Testis (tissue), 2 donors: ENCODE results near the gene TMEM123.

Source experiments
- POLR2A ChIP-seq: fragments of 450-650 bp; IDR thresholded peaks from one replicate; pipeline ENCODE4 v1.6.1; 2017; ENCODE audit warnings: antibody characterized with exemption, mild to moderate bottlenecking, moderate library complexity
- TF ChIP-seq, protein P1 (sequence below), 3 experiments: fragments of 450-650 bp in 2 of 3; fragments of 200-600 bp in 1 of 3; sonication (generic) in 1 of 3; IDR thresholded peaks; one replicate each; pipeline ENCODE4 v1.5.1; 2016 to 2019; ENCODE audit warnings: antibody characterized with exemption in 3 of 3, mild to moderate bottlenecking in 2 of 3, moderate library complexity in 1 of 3

DNA sequence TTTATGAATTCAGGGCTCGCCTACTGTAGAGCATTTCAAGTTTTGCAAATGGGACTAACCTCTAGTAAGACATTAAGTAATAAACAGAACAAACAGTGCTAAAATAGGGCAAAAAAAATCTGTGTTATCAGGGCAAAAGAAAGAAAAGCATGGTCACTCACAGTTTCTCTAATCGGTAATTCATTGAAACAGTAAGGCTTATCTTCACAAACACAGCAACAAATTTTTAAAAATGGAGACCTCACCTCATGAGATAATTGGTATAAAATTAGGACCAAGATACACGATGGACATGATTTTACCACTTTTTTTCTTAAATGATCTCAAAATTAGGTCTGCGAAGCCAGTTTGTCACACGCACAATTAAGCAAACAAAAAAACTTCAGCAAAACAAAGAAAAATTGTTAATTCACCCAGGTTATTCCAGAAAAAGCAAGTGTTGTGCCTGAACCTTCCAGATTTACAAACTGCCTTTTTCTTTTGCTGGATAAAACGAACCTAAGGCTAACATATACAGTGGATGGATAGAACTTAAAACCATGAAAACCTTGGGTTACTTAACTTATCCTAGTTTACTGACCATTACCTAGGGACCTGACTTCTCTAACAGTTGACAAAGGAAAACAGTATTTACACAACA lies 1.4 kb downstream of the TMEM123 start:
- TF ChIP-seq, protein P1, sequence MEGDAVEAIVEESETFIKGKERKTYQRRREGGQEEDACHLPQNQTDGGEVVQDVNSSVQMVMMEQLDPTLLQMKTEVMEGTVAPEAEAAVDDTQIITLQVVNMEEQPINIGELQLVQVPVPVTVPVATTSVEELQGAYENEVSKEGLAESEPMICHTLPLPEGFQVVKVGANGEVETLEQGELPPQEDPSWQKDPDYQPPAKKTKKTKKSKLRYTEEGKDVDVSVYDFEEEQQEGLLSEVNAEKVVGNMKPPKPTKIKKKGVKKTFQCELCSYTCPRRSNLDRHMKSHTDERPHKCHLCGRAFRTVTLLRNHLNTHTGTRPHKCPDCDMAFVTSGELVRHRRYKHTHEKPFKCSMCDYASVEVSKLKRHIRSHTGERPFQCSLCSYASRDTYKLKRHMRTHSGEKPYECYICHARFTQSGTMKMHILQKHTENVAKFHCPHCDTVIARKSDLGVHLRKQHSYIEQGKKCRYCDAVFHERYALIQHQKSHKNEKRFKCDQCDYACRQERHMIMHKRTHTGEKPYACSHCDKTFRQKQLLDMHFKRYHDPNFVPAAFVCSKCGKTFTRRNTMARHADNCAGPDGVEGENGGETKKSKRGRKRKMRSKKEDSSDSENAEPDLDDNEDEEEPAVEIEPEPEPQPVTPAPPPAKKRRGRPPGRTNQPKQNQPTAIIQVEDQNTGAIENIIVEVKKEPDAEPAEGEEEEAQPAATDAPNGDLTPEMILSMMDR (IDR thresholded peaks at IDR 0.05), result no peak
- no peak for TF ChIP-seq POLR2A
